GM04503 (cell line): Measurements from ENCODE around the gene CKLF.
"Not testable (repeated sequence)": the region's sequence is repeated elsewhere in the genome, so short reads cannot be mapped to it uniquely, and the experiment has no call there.

ENCODE experiments used
- DNase-seq: peaks from one replicate; pipeline ENCODE4 v3.0.0-alpha.2; 2012; ENCODE audit warnings: low read depth

Gene CKLF

GRCh38 chr16:66543541-66543940 is 8.8 kb upstream of the CKLF start:
- DNase-seq, result no peak

GRCh38 chr16:66544016-66544757 is 8.2 kb upstream of the CKLF start:
- no peak for DNase-seq

- no peak for DNase-seq
Measured at GRCh38 chr16:66547101-66547989, 5.0 kb upstream of the CKLF start.

GRCh38 chr16:66548068-66548467 is 4.3 kb upstream of the CKLF start:
- no peak for DNase-seq

- DNase-seq, result no peak
Measured at GRCh38 chr16:66548868-66549267, 3.5 kb upstream of the CKLF start.

- no peak for DNase-seq
Measured at GRCh38 chr16:66549284-66550131, 2.9 kb upstream of the CKLF start, which contains the start of gene TK2. Gene TK2 (minus strand): TSS chr16:66550122. CDS start chr16:66550061, 61 bp downstream.

GRCh38 chr16:66551348-66551759 is 1.0 kb upstream of the CKLF start:
- DNase-seq, result no peak

GRCh38 chr16:66551788-66552285 is 539 bp upstream of the CKLF start:
- DNase-seq, result no peak

GRCh38 chr16:66553223-66553622 is 847 bp downstream of the CKLF start:
- DNase-seq, result no peak

GRCh38 chr16:66554021-66554420 is 1.6 kb downstream of the CKLF start:
- no peak for DNase-seq

GRCh38 chr16:66554495-66554894 is 2.1 kb downstream of the CKLF start:
- no peak for DNase-seq

- DNase-seq, result no peak
Measured at GRCh38 chr16:66560107-66560506, 7.7 kb downstream of the CKLF start.

- DNase-seq, result no peak
Measured at GRCh38 chr16:66561381-66562080, 9.2 kb downstream of the CKLF start.

GRCh38 chr16:66562409-66562808 is 10.0 kb downstream of the CKLF start:
- no peak for DNase-seq

- no peak for DNase-seq
Measured at GRCh38 chr16:66562986-66563385, 10.6 kb downstream of the CKLF start.

- no peak for DNase-seq
Measured at GRCh38 chr16:66563574-66564334, 11.4 kb downstream of the CKLF start.

- DNase-seq, result no peak
Measured at GRCh38 chr16:66566051-66566901, 13.9 kb downstream of the CKLF start, which contains the start of gene CMTM1. Gene CMTM1 (plus strand): TSS chr16:66566439. CDS start chr16:66566514, 75 bp downstream.

- DNase-seq, result not testable (repeated sequence)
Measured at GRCh38 chr16:66567270-66567669, 14.9 kb downstream of the CKLF start.

- no peak for DNase-seq
Measured at GRCh38 chr16:66568355-66568754, 16.0 kb downstream of the CKLF start.

- no peak for DNase-seq
Measured at GRCh38 chr16:66569131-66569530, 16.8 kb downstream of the CKLF start.
